ENCODE measurements around the gene KXD1.
"Not testable (repeated sequence)": the region's sequence is repeated elsewhere in the genome, so short reads cannot be mapped to it uniquely, and the experiment has no call there.

Gene KXD1

DNA sequence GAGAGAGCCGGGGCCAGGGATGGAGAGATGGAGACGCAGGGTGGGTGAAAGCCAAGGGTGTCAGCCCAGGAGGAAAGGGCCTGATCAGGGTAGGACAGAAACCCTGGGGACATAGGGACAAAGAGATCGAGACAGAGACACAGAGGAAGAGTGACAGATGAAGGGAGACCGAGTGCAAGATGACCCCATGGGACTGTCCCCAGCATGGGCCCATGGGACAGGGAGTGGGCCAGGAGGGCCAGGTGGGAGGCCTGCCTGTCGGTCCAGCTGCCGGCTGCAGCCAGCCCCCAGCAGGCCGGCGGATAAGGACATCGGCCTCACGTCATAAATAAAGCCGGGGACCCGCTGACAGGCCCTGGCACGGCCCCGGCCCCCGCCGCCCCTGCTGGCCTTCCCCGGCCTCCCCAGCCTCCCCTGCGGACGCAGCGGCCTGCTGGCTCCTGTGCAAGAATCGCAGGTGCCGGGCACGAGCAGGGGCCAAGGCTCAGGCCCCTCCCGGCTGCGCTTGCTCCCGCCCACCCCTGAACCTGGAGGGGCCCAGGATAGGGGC lies 37.2 kb downstream of the KXD1 start:
- DNase-seq (ENCODE audit: low read depth): no peak
- peak overlapping the region; percentile 32 for H3K4me3 ChIP-seq (ENCODE audit: low read depth, low read length)
- TF ChIP-seq, protein P1, sequence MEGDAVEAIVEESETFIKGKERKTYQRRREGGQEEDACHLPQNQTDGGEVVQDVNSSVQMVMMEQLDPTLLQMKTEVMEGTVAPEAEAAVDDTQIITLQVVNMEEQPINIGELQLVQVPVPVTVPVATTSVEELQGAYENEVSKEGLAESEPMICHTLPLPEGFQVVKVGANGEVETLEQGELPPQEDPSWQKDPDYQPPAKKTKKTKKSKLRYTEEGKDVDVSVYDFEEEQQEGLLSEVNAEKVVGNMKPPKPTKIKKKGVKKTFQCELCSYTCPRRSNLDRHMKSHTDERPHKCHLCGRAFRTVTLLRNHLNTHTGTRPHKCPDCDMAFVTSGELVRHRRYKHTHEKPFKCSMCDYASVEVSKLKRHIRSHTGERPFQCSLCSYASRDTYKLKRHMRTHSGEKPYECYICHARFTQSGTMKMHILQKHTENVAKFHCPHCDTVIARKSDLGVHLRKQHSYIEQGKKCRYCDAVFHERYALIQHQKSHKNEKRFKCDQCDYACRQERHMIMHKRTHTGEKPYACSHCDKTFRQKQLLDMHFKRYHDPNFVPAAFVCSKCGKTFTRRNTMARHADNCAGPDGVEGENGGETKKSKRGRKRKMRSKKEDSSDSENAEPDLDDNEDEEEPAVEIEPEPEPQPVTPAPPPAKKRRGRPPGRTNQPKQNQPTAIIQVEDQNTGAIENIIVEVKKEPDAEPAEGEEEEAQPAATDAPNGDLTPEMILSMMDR (conservative IDR thresholded peaks at IDR 0.05; ENCODE audit: low read depth, low read length): no peak

DNA sequence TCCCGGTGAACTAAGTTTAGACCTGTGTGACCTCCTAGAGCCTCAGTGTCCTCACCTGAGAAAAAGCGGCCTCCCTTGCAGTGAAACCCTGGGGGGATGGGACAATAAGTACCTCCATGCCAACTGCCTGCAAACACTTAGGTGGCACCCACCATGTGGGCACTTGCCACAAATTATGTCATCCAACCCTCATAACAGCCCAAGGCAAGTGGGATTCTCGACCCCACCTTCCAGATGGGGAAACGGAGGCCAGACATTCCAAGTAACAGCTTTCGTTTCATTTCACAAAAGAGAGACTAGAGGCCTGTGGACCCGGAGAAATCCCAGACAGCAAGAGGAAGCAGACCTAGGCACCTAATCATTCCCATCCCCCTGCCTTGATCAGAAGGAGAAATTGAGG lies 37.8 kb downstream of the KXD1 start:
- no peak overlapping the region for H3K4me3 ChIP-seq (ENCODE audit: low read depth, low read length)
- DNase-seq (ENCODE audit: low read depth): no peak
- TF ChIP-seq, protein P1 (conservative IDR thresholded peaks at IDR 0.05; ENCODE audit: low read depth, low read length): no peak

DNA sequence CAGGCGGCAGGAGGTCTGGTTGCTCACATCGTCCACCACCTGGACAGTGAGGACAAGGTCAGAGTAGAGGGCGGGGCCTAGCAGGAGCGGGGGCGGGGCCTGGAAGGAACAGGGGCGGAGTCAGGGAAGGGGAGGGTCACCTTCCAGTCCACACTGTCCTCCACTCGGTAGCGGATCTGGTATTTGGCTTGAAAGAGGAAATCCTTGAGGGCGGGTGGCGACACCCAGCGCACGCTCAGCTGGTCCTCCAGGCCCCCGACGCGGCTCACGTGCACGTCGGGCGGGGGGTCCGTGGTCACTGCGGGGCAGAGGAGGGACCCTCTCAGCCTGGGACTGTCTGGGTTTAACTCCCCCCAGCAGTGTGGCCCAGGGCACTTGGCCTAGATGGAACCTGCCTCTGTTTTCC lies 39.1 kb downstream of the KXD1 start:
- TF ChIP-seq, protein P1 (conservative IDR thresholded peaks at IDR 0.05; ENCODE audit: low read depth, low read length): no peak
- H3K4me3 ChIP-seq (ENCODE audit: low read depth, low read length): no peak overlapping the region
- peak; percentile 50 for DNase-seq (ENCODE audit: low read depth)

DNA sequence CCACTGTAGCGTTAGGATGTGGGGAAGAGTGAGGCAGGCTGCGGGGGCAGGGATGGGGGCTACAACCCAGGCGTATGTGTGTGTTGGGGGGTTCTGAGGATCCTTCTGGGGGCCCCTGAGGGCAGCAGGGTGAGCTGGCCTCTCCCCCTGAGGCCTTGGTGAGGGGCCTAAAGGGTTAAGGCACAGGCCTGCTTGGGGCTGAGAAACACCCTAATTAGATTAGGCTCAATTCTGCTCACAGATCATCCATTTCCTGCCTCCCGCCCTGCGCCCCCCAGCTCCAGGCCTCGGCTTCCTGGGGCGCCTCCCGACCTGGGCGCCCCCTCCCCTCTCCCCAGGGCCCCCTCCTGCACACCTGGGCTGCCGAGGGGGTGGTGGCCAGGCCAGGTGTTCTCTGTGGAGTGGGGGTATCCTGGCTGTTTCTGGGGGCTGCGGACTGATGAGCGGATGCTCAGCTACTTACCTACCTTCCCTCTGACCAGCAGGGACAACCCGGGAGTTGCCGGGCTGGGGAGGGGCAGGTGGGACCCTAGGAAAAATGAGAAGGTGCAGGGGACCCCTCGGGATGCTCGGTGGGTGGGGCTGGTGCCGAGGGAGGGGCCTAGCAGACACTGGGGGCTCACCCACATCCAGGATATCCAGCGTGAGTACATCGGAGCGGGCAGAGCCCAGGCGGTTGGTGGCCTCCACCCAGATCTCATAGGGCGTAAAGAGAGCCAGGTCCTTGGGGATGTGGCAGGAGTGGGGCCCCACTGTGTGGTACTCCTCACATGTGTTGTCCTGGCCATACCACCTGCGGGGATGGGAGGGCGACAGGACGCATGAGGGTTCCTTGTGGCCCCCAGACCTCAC lies 40.4 kb downstream of the KXD1 start:
- H3K4me3 ChIP-seq (ENCODE audit: low read depth, low read length): no peak overlapping the region
- DNase-seq (ENCODE audit: low read depth): no peak
- TF ChIP-seq, protein P1 (conservative IDR thresholded peaks at IDR 0.05; ENCODE audit: low read depth, low read length): no peak

DNA sequence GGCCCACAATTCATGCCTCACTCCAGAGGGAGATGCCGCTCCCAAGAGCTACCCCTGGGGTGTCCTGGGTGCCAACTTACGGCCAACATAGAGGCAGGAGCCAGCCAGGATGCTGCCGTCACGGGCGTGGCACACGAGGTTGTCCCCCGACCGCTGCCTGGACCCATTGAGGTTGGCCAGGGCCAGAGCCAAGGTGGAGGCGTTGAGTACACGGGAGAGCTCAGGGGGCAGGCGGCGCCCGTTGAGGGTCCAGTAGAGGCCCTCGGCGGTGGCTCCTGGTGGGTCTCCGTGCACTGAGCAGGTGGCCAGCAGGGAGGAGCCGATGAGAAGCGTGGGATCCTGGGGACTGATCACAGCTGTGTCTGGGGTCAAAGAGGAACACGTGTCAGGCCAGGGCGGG lies 41.8 kb downstream of the KXD1 start:
- H3K4me3 ChIP-seq (ENCODE audit: low read depth, low read length): no peak overlapping the region
- TF ChIP-seq, protein P1 (conservative IDR thresholded peaks at IDR 0.05; ENCODE audit: low read depth, low read length): no peak
- no peak for DNase-seq (ENCODE audit: low read depth)

DNA sequence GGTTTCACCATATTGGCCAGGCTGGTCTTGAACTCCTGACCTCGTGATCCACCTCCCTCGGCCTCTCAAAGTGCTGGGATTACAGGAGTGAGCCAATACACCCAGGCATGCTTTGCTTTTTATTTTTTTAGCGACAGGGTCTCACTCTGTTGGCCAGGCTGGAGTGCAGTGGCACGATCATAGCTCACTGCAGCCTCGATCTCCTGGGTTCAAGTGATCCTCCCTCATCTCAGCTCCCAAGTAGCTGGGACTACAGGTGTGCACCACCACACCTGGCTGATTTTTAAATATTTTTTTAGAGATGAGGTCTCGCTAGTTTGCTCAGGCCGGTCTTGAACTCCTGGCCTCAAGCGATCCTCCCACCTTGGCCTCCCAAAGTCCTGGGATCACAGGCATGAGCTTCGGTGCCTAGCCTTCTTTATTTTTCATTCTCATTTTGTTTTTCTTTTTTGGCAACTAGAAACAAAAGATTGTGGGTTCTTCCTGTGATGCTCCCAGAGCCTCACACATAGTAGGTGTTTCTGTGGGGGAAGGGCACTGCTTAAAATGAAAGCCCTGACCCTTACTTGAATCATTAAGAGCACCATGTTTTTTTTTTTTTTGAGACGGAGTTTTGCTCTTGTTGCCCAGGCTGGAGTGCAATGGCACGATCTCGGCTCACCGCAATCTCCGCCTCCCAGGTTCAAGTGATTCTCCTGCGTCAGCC lies 43.2 kb downstream of the KXD1 start:
- not testable (repeated sequence) for H3K4me3 ChIP-seq (ENCODE audit: low read depth, low read length); DNase-seq (ENCODE audit: low read depth)

- TF ChIP-seq, protein P1 (conservative IDR thresholded peaks at IDR 0.05; ENCODE audit: low read depth, low read length): no peak
- H3K4me3 ChIP-seq (ENCODE audit: low read depth, low read length): no peak overlapping the region
- no peak for DNase-seq (ENCODE audit: low read depth)
These were observed 44.2 kb downstream of the KXD1 start for GRCh38 chr19:18601875-18602274.
